GM12864 (cell line): ENCODE results near the gene CCDC201.

ENCODE experiments used
- DNase-seq: peaks from one replicate; pipeline ENCODE4 v3.0.0-alpha.2; 2011; ENCODE audit warnings: low read depth
- H3K4me3 ChIP-seq: 2 replicates; pipeline ENCODE4 v1.5.1; 2011; ENCODE audit warnings: mild to moderate bottlenecking, low read depth, low read length, control low read depth
- TF ChIP-seq, protein P1 (sequence below): IDR thresholded peaks from 2 replicates; pipeline ENCODE4 v1.5.1; 2011; ENCODE audit warnings: low read depth, mild to moderate bottlenecking, moderate library complexity, low read length, control low read depth, inconsistent platforms; ENCODE audit errors: missing control alignments

The CCDC201 gene

DNA sequence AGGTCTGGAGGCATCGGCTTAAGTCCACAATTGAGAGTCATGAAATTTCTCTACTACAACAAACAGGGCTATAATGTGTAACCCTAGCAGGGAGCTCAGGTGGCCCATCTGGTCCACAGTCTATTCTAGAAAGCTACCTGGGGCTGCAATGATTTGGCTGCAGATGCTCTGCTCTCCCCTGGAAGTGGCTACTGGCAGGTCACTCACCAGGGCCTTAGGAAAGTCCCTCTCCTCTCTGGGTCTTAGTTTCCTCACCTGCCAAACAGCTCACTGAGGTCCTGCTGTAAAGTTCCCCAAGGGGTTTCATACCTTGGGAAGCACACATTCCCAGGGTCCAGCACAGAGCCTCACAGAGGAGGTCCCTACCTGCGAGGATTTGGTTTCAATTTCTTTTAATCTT, 45.7 kb upstream of the CCDC201 start:
- TF ChIP-seq, protein P1, sequence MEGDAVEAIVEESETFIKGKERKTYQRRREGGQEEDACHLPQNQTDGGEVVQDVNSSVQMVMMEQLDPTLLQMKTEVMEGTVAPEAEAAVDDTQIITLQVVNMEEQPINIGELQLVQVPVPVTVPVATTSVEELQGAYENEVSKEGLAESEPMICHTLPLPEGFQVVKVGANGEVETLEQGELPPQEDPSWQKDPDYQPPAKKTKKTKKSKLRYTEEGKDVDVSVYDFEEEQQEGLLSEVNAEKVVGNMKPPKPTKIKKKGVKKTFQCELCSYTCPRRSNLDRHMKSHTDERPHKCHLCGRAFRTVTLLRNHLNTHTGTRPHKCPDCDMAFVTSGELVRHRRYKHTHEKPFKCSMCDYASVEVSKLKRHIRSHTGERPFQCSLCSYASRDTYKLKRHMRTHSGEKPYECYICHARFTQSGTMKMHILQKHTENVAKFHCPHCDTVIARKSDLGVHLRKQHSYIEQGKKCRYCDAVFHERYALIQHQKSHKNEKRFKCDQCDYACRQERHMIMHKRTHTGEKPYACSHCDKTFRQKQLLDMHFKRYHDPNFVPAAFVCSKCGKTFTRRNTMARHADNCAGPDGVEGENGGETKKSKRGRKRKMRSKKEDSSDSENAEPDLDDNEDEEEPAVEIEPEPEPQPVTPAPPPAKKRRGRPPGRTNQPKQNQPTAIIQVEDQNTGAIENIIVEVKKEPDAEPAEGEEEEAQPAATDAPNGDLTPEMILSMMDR, result no peak
- DNase-seq, result no peak
- H3K4me3 ChIP-seq, result no peak overlapping the region

DNA sequence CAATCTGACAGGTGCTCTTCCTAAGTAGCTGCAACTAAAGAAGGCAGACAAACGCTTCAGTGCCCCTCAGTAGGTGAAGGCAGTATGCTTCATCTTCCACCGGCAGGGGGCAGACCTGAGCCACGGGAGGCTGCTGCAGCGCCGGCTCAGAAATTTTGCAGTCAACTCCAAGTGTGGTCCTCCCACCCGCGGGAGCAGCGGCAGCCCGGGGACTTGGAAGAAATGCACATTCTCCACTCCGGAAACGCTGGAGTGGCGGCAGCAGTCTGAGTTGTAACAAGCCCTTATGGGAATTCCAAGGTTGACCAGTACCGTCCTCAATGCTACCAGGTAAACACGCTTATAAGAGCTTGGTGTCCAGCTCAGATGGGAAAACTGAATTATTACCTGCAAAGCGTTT, 44.8 kb upstream of the CCDC201 start:
- TF ChIP-seq, protein P1, result peak; percentile 93
- H3K4me3 ChIP-seq, result no peak overlapping the region
- no peak for DNase-seq

DNA sequence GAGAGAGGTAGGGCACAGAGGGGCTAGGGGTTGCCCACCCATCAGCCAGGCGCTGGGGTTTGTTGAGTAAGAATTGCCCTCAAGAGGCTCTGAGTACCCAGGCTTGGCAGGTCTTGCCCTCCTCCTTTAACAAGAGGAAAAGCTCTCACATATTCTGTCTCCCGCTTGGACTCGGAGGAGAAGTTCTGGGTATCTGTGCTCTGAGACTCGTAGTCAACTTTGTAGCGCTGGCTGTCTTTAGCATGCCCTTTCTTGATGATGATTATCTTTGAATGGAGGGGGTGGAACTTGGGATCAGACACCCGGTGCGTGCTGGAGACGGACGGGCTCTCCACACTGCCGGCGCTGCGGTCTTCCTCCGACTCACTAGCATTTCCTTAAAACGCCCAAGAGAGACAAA, 44.2 kb upstream of the CCDC201 start:
- TF ChIP-seq, protein P1, result no peak
- H3K4me3 ChIP-seq, result no peak overlapping the region
- no peak for DNase-seq

DNA sequence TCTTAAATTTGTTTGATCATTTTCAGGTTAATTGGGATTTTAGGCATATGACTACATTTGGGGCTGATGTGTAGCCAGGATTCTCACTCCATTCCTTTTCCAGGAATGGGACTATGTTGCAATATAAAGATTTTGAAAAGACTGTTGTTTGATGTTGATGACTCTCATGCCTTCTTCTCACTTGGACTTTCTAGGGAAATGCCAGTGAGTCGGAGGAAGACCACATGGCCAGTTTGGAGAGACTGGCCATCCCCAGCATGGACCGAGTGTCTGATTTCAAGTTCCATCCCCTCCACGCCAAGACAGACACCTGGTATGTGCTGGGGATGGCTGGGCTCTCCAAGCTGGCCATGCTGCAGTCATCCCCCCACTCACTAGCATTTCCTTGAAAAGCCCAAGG, 42.7 kb upstream of the CCDC201 start:
- TF ChIP-seq, protein P1, result no peak
- DNase-seq, result no peak
- H3K4me3 ChIP-seq, result no peak overlapping the region

DNA sequence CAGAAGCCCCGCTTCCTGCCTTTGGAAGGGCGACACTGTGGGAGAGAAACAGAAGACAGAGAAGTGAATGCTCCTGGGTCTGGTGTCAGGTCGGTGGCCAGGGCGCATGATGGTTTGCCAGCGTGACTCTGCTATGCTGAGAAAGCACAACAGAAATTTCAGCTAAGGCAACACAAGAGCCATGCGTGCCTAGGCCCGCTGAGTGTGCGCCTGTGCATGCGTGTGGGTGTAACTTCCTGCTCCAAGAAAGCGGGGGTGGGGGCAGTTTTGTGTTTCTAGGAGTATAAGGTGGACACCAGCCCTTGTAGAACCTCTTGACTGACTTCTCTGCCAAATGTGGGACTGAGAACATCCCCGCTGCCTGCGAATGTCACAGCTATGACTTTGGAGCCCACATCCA, 42.0 kb upstream of the CCDC201 start:
- TF ChIP-seq, protein P1, result no peak

DNA sequence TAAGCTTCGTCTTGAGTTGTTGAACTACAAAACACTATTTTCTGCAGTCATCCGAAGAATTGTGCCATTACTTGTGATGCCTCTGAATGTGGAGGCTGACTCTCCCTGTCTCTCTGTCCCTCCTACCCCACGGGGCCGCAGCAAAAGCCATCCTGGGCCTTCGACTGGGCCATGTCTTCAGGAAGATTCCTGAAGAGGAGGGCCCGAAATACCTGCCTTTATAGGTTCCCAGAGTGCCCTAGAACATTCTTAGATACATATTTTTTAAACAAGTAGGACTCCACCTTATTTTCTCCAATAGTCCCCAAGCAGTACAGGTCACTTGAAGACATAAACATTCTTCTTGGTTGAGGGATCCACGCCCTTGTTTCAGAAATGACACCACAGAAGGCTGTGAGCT, 40.1 kb upstream of the CCDC201 start:
- no peak overlapping the region for H3K4me3 ChIP-seq
- TF ChIP-seq, protein P1, result no peak
- DNase-seq, result no peak

More for the DNA sequence above, 42.0 kb upstream of the CCDC201 start:
- DNase-seq, result no peak
- no peak overlapping the region for H3K4me3 ChIP-seq

DNA sequence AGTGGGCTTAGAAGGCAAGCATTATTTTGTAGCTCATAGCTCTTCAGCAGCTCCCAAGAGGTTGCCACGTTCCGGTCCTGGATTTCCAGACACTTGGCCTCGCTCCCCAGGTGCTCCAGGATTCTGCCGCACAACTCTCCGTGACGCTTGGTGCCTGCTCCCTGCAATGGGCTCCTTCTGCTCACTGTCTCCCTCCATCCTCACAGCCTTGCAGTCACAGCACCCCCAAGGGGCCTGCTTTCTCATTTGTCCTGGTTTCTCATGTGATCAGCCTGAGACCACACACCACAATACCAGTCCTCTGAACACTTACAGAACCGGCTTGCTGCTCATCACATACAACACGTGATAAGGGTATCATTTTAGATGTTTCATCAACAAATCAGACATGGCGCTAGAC, 38.4 kb upstream of the CCDC201 start:
- H3K4me3 ChIP-seq, result no peak overlapping the region
- TF ChIP-seq, protein P1, result no peak
- no peak for DNase-seq
